Mononuclear cell (primary cell): ENCODE results near the gene ZNF669. TPM values are rescaled to one million over a fixed set of nuclear protein-coding genes. Genes with fewer than 3 reads are reported as not detected.
A peak's percentile ranks its signal among the peaks of the same experiment; 100 is the strongest.

ENCODE experiments used
- H3K27me3 ChIP-seq: 2 replicates; pipeline ENCODE4 v1.6.0; 2011; ENCODE audit warnings: low read length, control low read depth; ENCODE audit not compliant: insufficient read depth
- H3K4me1 ChIP-seq: 2 replicates; pipeline ENCODE4 v1.5.1; 2011; ENCODE audit warnings: mild to moderate bottlenecking, low read length, control low read depth; ENCODE audit not compliant: insufficient read depth
- H3K4me3 ChIP-seq: 2 replicates; pipeline ENCODE4 v1.5.1; 2011; ENCODE audit warnings: mild to moderate bottlenecking, low read length, moderate library complexity
- H3K9me3 ChIP-seq: 2 replicates; pipeline ENCODE4 v1.5.1; 2011; ENCODE audit warnings: low read depth, mild to moderate bottlenecking, control low read depth, low read length
- total RNA-seq: library from RNA; depleted of rRNA; stranded (reverse); fragments of >200 nt; gene quantifications from one replicate; pipeline ENCODE4 v1.2.3, GENCODE V29; 2012

The ZNF669 gene
- total RNA-seq, 1 donor: 20.8 TPM

- H3K9me3 ChIP-seq: no peaks in the 10 kb centered on the region
- no peak overlapping the region for H3K4me3 ChIP-seq
- H3K27me3 ChIP-seq: peaks cover 21% of the 10 kb centered on the region
- peaks cover 17% of the 10 kb centered on the region for H3K4me1 ChIP-seq
Observed at GRCh38 chr1:247115141-247115510, 11.0 kb upstream of the ZNF669 start.

DNA sequence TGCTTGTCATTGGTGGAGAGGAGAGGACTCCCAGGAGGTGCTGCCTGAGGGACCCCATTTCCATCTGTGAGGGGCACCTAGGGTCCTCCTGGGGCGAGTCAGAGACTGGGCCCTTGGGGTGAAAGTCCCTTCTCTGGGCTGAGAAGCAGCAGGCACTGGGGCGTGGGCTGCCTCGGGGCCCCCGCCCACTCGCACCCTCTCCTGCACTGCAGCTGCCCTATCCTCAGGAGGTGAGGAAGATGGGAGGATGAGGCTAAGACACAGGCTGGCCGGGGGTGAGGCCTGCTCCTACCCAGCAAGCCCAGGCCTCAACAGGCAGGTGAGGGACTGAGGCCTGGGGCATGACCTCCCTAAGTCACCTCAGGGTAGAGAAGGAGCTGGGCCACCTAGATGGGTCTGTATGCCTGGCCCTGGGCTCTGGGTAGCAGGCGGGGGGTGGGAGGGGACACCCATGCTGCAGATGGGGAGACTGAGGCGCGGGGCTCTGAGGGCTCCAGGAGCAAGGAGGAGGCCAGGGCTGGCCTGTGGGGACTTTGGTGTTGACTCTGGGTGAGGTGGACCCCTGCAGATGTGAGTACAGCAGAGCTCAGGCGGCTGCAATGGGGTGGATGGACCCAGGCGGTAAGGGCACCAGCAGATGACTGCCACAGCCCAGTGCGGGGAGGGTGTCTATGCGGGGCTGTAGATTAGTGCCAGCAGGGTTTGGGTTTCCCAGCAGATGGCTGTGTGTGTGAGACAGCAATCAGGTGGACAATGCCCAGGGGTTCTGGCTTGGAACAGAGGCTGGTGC is 10.4 kb upstream of the ZNF669 start:
- peaks cover 26% of the 10 kb centered on the region for H3K27me3 ChIP-seq
- H3K4me1 ChIP-seq: peaks cover 17% of the 10 kb centered on the region
- no peaks in the 10 kb centered on the region for H3K9me3 ChIP-seq
- H3K4me3 ChIP-seq: no peak overlapping the region

GRCh38 chr1:247113733-247114271 is 9.6 kb upstream of the ZNF669 start:
- H3K27me3 ChIP-seq: peaks cover 34% of the 10 kb centered on the region
- H3K9me3 ChIP-seq: no peaks in the 10 kb centered on the region
- H3K4me1 ChIP-seq: peaks cover 17% of the 10 kb centered on the region
- H3K4me3 ChIP-seq: no peak overlapping the region

GRCh38 chr1:247113094-247113497 is 8.9 kb upstream of the ZNF669 start:
- Histone ChIP-seq H3K4me1 (peaks cover 17% of the 10 kb centered on the region), H3K4me3 (no peak overlapping the region), H3K9me3 (no peaks in the 10 kb centered on the region), H3K27me3 (peaks cover 39% of the 10 kb centered on the region)

- Histone ChIP-seq H3K9me3 (no peaks in the 10 kb centered on the region), H3K4me1 (peaks cover 17% of the 10 kb centered on the region), H3K27me3 (peaks cover 39% of the 10 kb centered on the region), H3K4me3 (no peak overlapping the region)
Observed at GRCh38 chr1:247112479-247112781, 8.3 kb upstream of the ZNF669 start.

- H3K4me1 ChIP-seq: peaks cover 17% of the 10 kb centered on the region
- H3K4me3 ChIP-seq: peak overlapping the region; percentile 22
- H3K9me3 ChIP-seq: no peaks in the 10 kb centered on the region
- peaks cover 39% of the 10 kb centered on the region for H3K27me3 ChIP-seq
Observed at GRCh38 chr1:247111700-247112478, 7.7 kb upstream of the ZNF669 start.

- H3K9me3 ChIP-seq: no peaks in the 10 kb centered on the region
- H3K4me3 ChIP-seq: peak overlapping the region; percentile 22
- H3K27me3 ChIP-seq: peaks cover 39% of the 10 kb centered on the region
- peaks cover 17% of the 10 kb centered on the region for H3K4me1 ChIP-seq
Observed at GRCh38 chr1:247111259-247111699, 7.1 kb upstream of the ZNF669 start.

DNA sequence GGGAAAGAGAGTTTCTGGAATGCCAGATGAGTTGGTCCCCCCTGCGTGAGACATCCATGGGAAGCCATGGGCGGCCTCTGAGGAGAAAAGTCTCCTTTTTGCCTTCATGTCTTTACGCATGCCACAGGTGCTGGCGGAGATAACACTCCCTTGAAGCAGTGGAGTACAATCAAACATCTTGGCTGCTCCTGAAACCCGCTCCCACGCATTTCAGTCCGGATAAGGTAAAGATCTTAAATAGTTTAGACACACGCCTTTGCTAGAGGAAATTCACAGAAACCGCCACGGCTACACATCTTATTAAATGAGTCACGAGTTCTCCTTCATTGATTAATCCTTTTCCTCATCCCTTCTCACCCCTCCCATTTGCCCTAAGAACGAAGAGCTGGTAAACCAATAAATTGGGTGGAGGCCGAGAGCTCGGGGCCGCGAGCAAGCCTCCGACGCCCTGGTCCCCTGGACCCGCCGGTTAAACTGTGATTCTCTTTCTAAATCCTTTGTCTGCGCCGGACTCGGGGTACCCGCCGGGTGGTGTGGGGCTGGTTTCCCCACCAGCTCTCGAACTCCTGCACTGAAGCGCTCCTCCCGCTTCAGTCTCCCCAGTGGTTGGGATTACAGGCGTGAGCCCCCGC is 6.6 kb upstream of the ZNF669 start:
- Histone ChIP-seq H3K9me3 (no peaks in the 10 kb centered on the region), H3K27me3 (peaks cover 39% of the 10 kb centered on the region), H3K4me1 (peaks cover 17% of the 10 kb centered on the region), H3K4me3 (peak overlapping the region; percentile 22)

- H3K4me3 ChIP-seq: no peak overlapping the region
- peaks cover 38% of the 10 kb centered on the region for H3K27me3 ChIP-seq
- peaks cover 31% of the 10 kb centered on the region for H3K4me1 ChIP-seq
- H3K9me3 ChIP-seq: peaks cover 3% of the 10 kb centered on the region
Observed at GRCh38 chr1:247107694-247108093, 3.5 kb upstream of the ZNF669 start.

- Histone ChIP-seq H3K4me3 (no peak overlapping the region), H3K27me3 (peaks cover 27% of the 10 kb centered on the region), H3K9me3 (peaks cover 20% of the 10 kb centered on the region), H3K4me1 (peaks cover 20% of the 10 kb centered on the region)
Observed at GRCh38 chr1:247105966-247106365, 1.8 kb upstream of the ZNF669 start.

DNA sequence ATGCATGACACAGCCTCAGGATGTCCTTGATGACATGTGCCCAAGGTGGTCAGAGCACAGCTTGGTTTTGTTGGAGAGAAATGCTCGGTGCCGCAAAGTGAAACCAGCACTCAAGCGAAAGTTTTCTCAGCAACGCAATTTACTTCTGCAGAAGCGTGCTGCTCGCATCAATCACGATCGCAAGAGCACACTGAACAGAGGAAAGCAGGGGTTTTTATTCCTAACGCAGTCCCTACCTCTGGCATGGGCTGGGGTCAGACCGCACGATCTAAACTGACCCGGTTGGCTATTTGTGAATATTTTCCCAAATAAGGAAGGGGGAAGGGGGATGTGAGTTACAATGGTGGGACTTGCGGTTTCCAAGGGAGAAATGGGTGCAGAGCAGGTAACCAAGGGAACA is 809 bp upstream of the ZNF669 start:
- Histone ChIP-seq H3K9me3 (peaks cover 29% of the 10 kb centered on the region), H3K27me3 (peaks cover 17% of the 10 kb centered on the region), H3K4me3 (no peak overlapping the region), H3K4me1 (peaks cover 14% of the 10 kb centered on the region)

GRCh38 chr1:247102381-247102780 is 1.8 kb downstream of the ZNF669 start:
- H3K27me3 ChIP-seq: no peaks in the 10 kb centered on the region
- peaks cover 14% of the 10 kb centered on the region for H3K4me1 ChIP-seq
- H3K9me3 ChIP-seq: peaks cover 43% of the 10 kb centered on the region
- H3K4me3 ChIP-seq: no peak overlapping the region

- H3K27me3 ChIP-seq: no peaks in the 10 kb centered on the region
- H3K4me1 ChIP-seq: peaks cover 14% of the 10 kb centered on the region
- H3K9me3 ChIP-seq: peaks cover 58% of the 10 kb centered on the region
- H3K4me3 ChIP-seq: no peak overlapping the region
Observed at GRCh38 chr1:247100676-247101279, 3.4 kb downstream of the ZNF669 start.

- peaks cover 55% of the 10 kb centered on the region for H3K9me3 ChIP-seq
- no peaks in the 10 kb centered on the region for H3K4me1 ChIP-seq
- no peak overlapping the region for H3K4me3 ChIP-seq
- H3K27me3 ChIP-seq: no peaks in the 10 kb centered on the region
Observed at GRCh38 chr1:247096958-247097357, 7.2 kb downstream of the ZNF669 start.

DNA sequence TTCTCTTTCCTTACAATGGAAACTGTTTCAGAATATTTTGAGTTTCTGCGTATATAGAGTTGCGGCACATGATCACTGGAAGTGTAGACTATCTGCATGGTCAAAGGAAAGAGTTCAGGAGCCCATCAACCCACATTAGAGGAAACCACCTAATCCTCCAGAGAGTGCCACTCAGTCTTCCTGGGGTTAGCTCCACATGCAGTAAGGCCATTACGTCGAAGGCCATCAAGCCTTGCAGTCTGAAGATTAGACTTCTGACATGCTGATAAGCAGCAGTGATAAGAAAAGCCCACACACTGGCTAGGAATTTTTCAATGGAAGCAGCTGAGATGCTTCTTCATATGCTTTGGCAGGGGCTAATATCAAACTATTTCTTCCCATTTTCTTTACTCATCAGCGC is 7.6 kb downstream of the ZNF669 start:
- H3K9me3 ChIP-seq: peaks cover 51% of the 10 kb centered on the region
- H3K4me3 ChIP-seq: no peak overlapping the region
- no peaks in the 10 kb centered on the region for H3K4me1 ChIP-seq
- H3K27me3 ChIP-seq: no peaks in the 10 kb centered on the region
